Esophagus squamous epithelium (tissue), 4 donors: ENCODE results near the gene COX8C.

Experiments used
- POLR2A ChIP-seq, 4 donors: fragments of 450-650 bp; IDR thresholded peaks; one replicate each; pipeline ENCODE4 v1.6.1; 2017; ENCODE audit warnings: antibody characterized with exemption in 4 of 4, mild to moderate bottlenecking in 4 of 4, moderate library complexity in 3 of 4
- TF ChIP-seq, protein P1 (sequence below), 6 experiments: fragments of 450-650 bp in 4 of 6; fragments of 200-600 bp in 2 of 6; sonication (generic) in 2 of 6; IDR thresholded peaks; one replicate each; pipeline ENCODE4 v1.5.1; 2016 to 2019; ENCODE audit warnings: antibody characterized with exemption in 6 of 6, mild to moderate bottlenecking in 4 of 6, moderate library complexity in 4 of 6

DNA sequence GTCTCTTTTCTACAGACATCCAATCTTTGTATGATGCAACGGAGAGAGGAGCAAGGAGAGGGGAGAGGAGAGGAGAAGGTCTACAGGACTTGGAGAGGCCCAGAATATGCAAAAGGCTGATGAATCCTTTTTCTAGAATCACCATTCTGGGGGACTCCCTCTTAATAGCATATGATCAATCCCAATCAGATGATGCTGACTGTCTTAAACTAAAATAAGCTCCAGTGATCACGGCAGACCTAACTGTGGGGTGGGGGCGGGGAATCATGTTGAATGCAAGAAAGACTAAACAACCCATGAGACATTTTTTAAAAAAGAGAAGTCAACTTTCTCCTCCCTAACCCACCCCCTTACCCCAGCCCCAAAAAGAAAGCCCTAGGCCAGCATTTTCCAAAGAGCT lies 47.6 kb upstream of the COX8C start:
- TF ChIP-seq, protein P1, sequence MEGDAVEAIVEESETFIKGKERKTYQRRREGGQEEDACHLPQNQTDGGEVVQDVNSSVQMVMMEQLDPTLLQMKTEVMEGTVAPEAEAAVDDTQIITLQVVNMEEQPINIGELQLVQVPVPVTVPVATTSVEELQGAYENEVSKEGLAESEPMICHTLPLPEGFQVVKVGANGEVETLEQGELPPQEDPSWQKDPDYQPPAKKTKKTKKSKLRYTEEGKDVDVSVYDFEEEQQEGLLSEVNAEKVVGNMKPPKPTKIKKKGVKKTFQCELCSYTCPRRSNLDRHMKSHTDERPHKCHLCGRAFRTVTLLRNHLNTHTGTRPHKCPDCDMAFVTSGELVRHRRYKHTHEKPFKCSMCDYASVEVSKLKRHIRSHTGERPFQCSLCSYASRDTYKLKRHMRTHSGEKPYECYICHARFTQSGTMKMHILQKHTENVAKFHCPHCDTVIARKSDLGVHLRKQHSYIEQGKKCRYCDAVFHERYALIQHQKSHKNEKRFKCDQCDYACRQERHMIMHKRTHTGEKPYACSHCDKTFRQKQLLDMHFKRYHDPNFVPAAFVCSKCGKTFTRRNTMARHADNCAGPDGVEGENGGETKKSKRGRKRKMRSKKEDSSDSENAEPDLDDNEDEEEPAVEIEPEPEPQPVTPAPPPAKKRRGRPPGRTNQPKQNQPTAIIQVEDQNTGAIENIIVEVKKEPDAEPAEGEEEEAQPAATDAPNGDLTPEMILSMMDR (IDR thresholded peaks at IDR 0.05) = no peak
- TF ChIP-seq POLR2A (IDR thresholded peaks at IDR 0.05) = no peak
